Adrenal gland (tissue), 5 donors: Measurements from ENCODE around the gene PTPRD.

Experiments
- POLR2A ChIP-seq, 2 donors: fragments of 450-650 bp; IDR thresholded peaks; one replicate each; pipeline ENCODE4 v1.6.1; 2017; ENCODE audit warnings: antibody characterized with exemption in 2 of 2, mild to moderate bottlenecking in 2 of 2, moderate library complexity in 1 of 2
- TF ChIP-seq, protein P1 (sequence below), 6 experiments: fragments of 450-650 bp in 4 of 6; fragments of 200-600 bp in 2 of 6; sonication (generic) in 1 of 6; IDR thresholded peaks; 1 replicate in 5 of 6; 2 replicates in 1 of 6; pipeline versions ENCODE4 v1.5.1 to v1.8.0; 2016 to 2021; ENCODE audit warnings: antibody characterized with exemption in 6 of 6, mild to moderate bottlenecking in 2 of 6, moderate library complexity in 1 of 6
- donor health status: DM: no; HTN: no; CAD: no.

DNA sequence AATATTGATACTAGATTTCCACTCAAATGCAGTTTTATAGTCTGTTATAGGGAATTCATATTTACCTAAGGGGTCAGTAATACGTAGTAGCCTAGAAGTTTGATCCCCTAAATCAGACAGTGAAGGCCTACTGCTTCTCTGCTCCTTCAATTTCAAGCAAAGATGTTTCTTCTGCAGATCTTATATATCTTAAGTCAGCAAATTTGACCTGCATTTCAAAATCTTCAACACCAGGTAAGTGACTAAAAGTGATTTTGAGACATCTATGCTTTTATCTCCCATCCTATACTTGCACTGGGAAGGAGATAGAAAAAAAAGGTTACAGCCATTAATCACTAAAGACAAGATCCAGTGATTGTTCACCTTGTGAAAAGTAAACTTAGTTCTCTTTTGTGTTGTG lies 363.9 kb downstream of the PTPRD start:
- TF ChIP-seq, protein P1, sequence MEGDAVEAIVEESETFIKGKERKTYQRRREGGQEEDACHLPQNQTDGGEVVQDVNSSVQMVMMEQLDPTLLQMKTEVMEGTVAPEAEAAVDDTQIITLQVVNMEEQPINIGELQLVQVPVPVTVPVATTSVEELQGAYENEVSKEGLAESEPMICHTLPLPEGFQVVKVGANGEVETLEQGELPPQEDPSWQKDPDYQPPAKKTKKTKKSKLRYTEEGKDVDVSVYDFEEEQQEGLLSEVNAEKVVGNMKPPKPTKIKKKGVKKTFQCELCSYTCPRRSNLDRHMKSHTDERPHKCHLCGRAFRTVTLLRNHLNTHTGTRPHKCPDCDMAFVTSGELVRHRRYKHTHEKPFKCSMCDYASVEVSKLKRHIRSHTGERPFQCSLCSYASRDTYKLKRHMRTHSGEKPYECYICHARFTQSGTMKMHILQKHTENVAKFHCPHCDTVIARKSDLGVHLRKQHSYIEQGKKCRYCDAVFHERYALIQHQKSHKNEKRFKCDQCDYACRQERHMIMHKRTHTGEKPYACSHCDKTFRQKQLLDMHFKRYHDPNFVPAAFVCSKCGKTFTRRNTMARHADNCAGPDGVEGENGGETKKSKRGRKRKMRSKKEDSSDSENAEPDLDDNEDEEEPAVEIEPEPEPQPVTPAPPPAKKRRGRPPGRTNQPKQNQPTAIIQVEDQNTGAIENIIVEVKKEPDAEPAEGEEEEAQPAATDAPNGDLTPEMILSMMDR (IDR thresholded peaks at IDR 0.05): no peak
- TF ChIP-seq POLR2A (IDR thresholded peaks at IDR 0.05): no peak
